ENCODE measurements around the gene STAG1. TPM values are rescaled to one million over a fixed set of nuclear protein-coding genes. Genes with fewer than 3 reads are reported as not detected.

STAG1 gene
- total and polyA plus RNA-seq, 4 donors, result 4.6 to 28.0 (median 16.6) TPM

DNA sequence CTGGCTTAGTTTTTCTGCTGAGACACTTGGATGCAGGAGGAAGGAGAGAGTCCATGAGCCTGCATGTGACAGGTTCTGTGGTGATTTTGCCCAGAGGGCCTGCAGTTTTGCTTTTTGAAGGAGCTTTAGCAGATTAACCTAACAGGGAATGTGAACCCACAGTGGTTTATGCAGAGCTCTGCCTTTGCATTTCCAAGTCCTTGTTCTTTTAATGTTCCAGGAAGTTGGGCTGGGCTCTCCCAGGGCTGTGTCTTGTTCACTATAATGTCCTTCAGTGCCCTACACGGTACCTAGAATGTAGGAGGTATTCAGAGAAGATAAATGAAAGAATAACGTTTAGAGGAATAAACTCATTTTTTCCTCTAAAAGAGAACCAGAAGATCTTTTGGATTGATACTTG is 451.7 kb downstream of the STAG1 start:
- H3K4me1 ChIP-seq (ENCODE audit: control insufficient read depth in 4 of 4, insufficient read depth in 4 of 4, low read length in 3 of 4), result no peaks in the 10 kb centered on the region
- DNase-seq (ENCODE audit: low spot score), result no peak
- no peaks in the 10 kb centered on the region for H3K27me3 ChIP-seq (ENCODE audit: control insufficient read depth in 4 of 4, insufficient read depth in 4 of 4, low read length in 3 of 4)
- H3K4me3 ChIP-seq (ENCODE audit: low read depth in 1 of 3, low read length in 3 of 3), result no peak overlapping the region
- WGBS, result 93% methylated on average over 2 of the region's 2 CpGs
- no peak overlapping the region for H3K27ac ChIP-seq (ENCODE audit: low read depth in 1 of 2, low read length in 2 of 2)
- no peak overlapping the region for H3K9ac ChIP-seq (ENCODE audit: low read depth in 1 of 2, low read length in 2 of 2)
- TF ChIP-seq SP1 (IDR thresholded peaks at IDR 0.05), result no peak
- no peak for TF ChIP-seq GABPA (IDR thresholded peaks at IDR 0.05 in 1 of 2, conservative IDR thresholded peaks at IDR 0.05 in 1 of 2)
- no peak for TF ChIP-seq TAF1 (conservative IDR thresholded peaks at IDR 0.05)
- TF ChIP-seq RXRA (IDR thresholded peaks at IDR 0.05), result no peak
- no peak for TF ChIP-seq EGR1 (IDR thresholded peaks at IDR 0.05; ENCODE audit: low read depth in 2 of 2)
- no peak for TF ChIP-seq FOXA1 (IDR thresholded peaks at IDR 0.05)
- TF ChIP-seq NR2F2 (IDR thresholded peaks at IDR 0.05), result no peak
- TF ChIP-seq, protein P1, sequence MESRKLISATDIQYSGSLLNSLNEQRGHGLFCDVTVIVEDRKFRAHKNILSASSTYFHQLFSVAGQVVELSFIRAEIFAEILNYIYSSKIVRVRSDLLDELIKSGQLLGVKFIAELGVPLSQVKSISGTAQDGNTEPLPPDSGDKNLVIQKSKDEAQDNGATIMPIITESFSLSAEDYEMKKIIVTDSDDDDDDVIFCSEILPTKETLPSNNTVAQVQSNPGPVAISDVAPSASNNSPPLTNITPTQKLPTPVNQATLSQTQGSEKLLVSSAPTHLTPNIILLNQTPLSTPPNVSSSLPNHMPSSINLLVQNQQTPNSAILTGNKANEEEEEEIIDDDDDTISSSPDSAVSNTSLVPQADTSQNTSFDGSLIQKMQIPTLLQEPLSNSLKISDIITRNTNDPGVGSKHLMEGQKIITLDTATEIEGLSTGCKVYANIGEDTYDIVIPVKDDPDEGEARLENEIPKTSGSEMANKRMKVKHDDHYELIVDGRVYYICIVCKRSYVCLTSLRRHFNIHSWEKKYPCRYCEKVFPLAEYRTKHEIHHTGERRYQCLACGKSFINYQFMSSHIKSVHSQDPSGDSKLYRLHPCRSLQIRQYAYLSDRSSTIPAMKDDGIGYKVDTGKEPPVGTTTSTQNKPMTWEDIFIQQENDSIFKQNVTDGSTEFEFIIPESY (IDR thresholded peaks at IDR 0.05), result no peak
- TF ChIP-seq JUND (IDR thresholded peaks at IDR 0.05), result no peak
- H3K36me3 ChIP-seq (ENCODE audit: control insufficient read depth in 4 of 4, insufficient read depth in 3 of 4, low read depth in 1 of 4, low read length in 3 of 4), result peaks cover 7 to 62% (median 34%) of the 10 kb centered on the region in 4 donors
- H3K9me3 ChIP-seq (ENCODE audit: control insufficient read depth in 4 of 4, low read length in 3 of 4), result no peaks in the 10 kb centered on the region

DNA sequence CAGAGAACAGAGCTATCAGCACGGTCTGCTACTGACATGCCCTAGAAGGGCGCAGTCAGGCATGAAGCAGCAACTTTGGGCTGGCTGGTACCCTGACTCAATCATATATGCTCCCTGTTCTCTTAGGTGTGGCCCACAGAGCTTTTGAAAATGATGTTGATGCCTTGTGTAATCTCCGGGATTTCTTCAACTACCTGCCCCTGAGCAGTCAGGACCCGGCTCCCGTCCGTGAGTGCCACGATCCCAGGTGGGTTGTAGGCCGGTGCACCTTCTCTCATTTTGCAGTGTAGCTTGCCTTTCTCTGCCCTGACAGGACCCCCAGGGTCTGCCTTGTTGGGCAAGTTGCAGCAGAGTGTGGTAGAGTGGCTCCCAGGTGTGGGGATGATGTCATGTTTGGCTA is 454.4 kb downstream of the STAG1 start:
- Histone ChIP-seq H3K36me3 (ENCODE audit: control insufficient read depth in 4 of 4, insufficient read depth in 3 of 4, low read depth in 1 of 4, low read length in 3 of 4) (peaks cover 4 to 73% (median 43%) of the 10 kb centered on the region in 4 donors), H3K27ac (ENCODE audit: low read depth in 1 of 2, low read length in 2 of 2) (no peak overlapping the region), H3K4me3 (ENCODE audit: low read depth in 1 of 3, low read length in 3 of 3) (no peak overlapping the region), H3K9ac (ENCODE audit: low read depth in 1 of 2, low read length in 2 of 2) (no peak overlapping the region), H3K4me1 (ENCODE audit: control insufficient read depth in 4 of 4, insufficient read depth in 4 of 4, low read length in 3 of 4) (no peaks in the 10 kb centered on the region), H3K9me3 (ENCODE audit: control insufficient read depth in 4 of 4, low read length in 3 of 4) (no peaks in the 10 kb centered on the region), H3K27me3 (ENCODE audit: control insufficient read depth in 4 of 4, insufficient read depth in 4 of 4, low read length in 3 of 4) (no peaks in the 10 kb centered on the region)
- TF ChIP-seq YY1 (IDR thresholded peaks at IDR 0.05) (no peak), GABPA (IDR thresholded peaks at IDR 0.05 in 1 of 2, conservative IDR thresholded peaks at IDR 0.05 in 1 of 2) (no peak), RAD21 (IDR thresholded peaks at IDR 0.05) (no peak), FOXA1 (IDR thresholded peaks at IDR 0.05) (no peak), TAF1 (conservative IDR thresholded peaks at IDR 0.05) (no peak), EGR1 (IDR thresholded peaks at IDR 0.05; ENCODE audit: low read depth in 2 of 2) (no peak), FOXA2 (IDR thresholded peaks at IDR 0.05) (no peak), HNF4G (IDR thresholded peaks at IDR 0.05) (no peak), SP1 (IDR thresholded peaks at IDR 0.05) (no peak), NR2F2 (IDR thresholded peaks at IDR 0.05) (no peak), RXRA (IDR thresholded peaks at IDR 0.05) (no peak)
- TF ChIP-seq, protein P1 (IDR thresholded peaks at IDR 0.05), result no peak
- TF ChIP-seq, protein P2, sequence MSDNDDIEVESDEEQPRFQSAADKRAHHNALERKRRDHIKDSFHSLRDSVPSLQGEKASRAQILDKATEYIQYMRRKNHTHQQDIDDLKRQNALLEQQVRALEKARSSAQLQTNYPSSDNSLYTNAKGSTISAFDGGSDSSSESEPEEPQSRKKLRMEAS (IDR thresholded peaks at IDR 0.05), result no peak
- TF ChIP-seq, protein P3, sequence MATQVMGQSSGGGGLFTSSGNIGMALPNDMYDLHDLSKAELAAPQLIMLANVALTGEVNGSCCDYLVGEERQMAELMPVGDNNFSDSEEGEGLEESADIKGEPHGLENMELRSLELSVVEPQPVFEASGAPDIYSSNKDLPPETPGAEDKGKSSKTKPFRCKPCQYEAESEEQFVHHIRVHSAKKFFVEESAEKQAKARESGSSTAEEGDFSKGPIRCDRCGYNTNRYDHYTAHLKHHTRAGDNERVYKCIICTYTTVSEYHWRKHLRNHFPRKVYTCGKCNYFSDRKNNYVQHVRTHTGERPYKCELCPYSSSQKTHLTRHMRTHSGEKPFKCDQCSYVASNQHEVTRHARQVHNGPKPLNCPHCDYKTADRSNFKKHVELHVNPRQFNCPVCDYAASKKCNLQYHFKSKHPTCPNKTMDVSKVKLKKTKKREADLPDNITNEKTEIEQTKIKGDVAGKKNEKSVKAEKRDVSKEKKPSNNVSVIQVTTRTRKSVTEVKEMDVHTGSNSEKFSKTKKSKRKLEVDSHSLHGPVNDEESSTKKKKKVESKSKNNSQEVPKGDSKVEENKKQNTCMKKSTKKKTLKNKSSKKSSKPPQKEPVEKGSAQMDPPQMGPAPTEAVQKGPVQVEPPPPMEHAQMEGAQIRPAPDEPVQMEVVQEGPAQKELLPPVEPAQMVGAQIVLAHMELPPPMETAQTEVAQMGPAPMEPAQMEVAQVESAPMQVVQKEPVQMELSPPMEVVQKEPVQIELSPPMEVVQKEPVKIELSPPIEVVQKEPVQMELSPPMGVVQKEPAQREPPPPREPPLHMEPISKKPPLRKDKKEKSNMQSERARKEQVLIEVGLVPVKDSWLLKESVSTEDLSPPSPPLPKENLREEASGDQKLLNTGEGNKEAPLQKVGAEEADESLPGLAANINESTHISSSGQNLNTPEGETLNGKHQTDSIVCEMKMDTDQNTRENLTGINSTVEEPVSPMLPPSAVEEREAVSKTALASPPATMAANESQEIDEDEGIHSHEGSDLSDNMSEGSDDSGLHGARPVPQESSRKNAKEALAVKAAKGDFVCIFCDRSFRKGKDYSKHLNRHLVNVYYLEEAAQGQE (IDR thresholded peaks at IDR 0.05), result no peak
- TF ChIP-seq, protein P4, sequence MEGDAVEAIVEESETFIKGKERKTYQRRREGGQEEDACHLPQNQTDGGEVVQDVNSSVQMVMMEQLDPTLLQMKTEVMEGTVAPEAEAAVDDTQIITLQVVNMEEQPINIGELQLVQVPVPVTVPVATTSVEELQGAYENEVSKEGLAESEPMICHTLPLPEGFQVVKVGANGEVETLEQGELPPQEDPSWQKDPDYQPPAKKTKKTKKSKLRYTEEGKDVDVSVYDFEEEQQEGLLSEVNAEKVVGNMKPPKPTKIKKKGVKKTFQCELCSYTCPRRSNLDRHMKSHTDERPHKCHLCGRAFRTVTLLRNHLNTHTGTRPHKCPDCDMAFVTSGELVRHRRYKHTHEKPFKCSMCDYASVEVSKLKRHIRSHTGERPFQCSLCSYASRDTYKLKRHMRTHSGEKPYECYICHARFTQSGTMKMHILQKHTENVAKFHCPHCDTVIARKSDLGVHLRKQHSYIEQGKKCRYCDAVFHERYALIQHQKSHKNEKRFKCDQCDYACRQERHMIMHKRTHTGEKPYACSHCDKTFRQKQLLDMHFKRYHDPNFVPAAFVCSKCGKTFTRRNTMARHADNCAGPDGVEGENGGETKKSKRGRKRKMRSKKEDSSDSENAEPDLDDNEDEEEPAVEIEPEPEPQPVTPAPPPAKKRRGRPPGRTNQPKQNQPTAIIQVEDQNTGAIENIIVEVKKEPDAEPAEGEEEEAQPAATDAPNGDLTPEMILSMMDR (IDR thresholded peaks at IDR 0.05; ENCODE audit: low read depth, low read length, missing input control), result no peak
- DNase-seq (ENCODE audit: low spot score), result no peak
- WGBS, result 99% methylated on average over 8 of the region's 8 CpGs
